Right ventricle myocardium superior (tissue), 1 donor: ENCODE data around the gene ZNF222. TPM values are rescaled to one million over a fixed set of nuclear protein-coding genes. Genes with fewer than 3 reads are reported as not detected.

ENCODE experiments used
- ATAC-seq: fragments of 200-7000 bp; cut with Tn5 transposase; one replicate; pipeline ENCODE4 v1.9.1; 2020; ENCODE audit warnings: mild to moderate bottlenecking; ENCODE audit not compliant: poor library complexity
- DNase-seq: peaks from one replicate; pipeline ENCODE4 v3.0.0-alpha.2; 2020
- intact Hi-C: fragments of 100-400 bp; cut with DNase I; formaldehyde crosslinking; loops from one replicate; pipeline ENCODE4 v1.11.2; 2022
- total RNA-seq: library from RNA; stranded (reverse); fragmentation: NEBNext Ultra II Directional; extraction: Animal tissue kit (Norgen Biotek cat#: 25700); gene quantifications from one replicate; pipeline ENCODE4 v1.2.1, GENCODE V29; 2021
- donor health status: DM: no; HTN: yes; CAD: no; lungs with severe emphysema.

ZNF222 gene
- total RNA-seq, 1 donor from 2014 or later = 2.9 TPM

- peak; percentile 34 for ATAC-seq
- intact Hi-C loops = no loop called here
- DNase-seq = no peak
These were observed 25.8 kb downstream of the ZNF222 start for GRCh38 chr19:44050740-44051649.

- DNase-seq = peak; percentile 96
- peak; percentile 100 for ATAC-seq
- intact Hi-C loops = no loop called here
These were observed 26.6 kb downstream of the ZNF222 start, which contains the start of gene ZNF223 for GRCh38 chr19:44051650-44052402. ZNF223 (plus strand) TSS chr19:44052036; CDS start chr19:44055177, 3,141 bp downstream.

- ATAC-seq = no peak
- intact Hi-C loops = no loop called here
- no peak for DNase-seq
These were observed 30.7 kb downstream of the ZNF222 start for GRCh38 chr19:44055870-44056269.

GRCh38 chr19:44059229-44059628 lies 34.0 kb downstream of the ZNF222 start:
- intact Hi-C loops = no loop called here
- DNase-seq (no peak), ATAC-seq (no peak)

GRCh38 chr19:44061038-44061437 lies 35.9 kb downstream of the ZNF222 start:
- no peak for ATAC-seq
- DNase-seq = no peak
- intact Hi-C loops = no loop called here

GRCh38 chr19:44066305-44066704 lies 41.1 kb downstream of the ZNF222 start:
- ATAC-seq = no peak
- intact Hi-C loops = no loop called here

GRCh38 chr19:44069415-44069814 lies 44.2 kb downstream of the ZNF222 start:
- DNase-seq (no peak), ATAC-seq (no peak)
- intact Hi-C loops = no loop called here

More at GRCh38 chr19:44066305-44066704, 41.1 kb downstream of the ZNF222 start:
- no peak for DNase-seq

GRCh38 chr19:44071824-44072542 lies 46.8 kb downstream of the ZNF222 start, which contains the start of gene ZNF284:
ZNF284 (plus strand) TSS chr19:44072159; CDS start chr19:44076390, 4,231 bp downstream.
- peak; percentile 100 for ATAC-seq

GRCh38 chr19:44072543-44073401 lies 47.6 kb downstream of the ZNF222 start:
- intact Hi-C loops = no loop called here
- ATAC-seq = peak; percentile 45

More at GRCh38 chr19:44071824-44072542, 46.8 kb downstream of the ZNF222 start, which contains the start of gene ZNF284:
- intact Hi-C loops = no loop called here
- DNase-seq = peak; percentile 88

GRCh38 chr19:44076325-44076724 lies 51.1 kb downstream of the ZNF222 start:
- no peak for ATAC-seq
- intact Hi-C loops = no loop called here
- DNase-seq = no peak

More at GRCh38 chr19:44072543-44073401, 47.6 kb downstream of the ZNF222 start:
- no peak for DNase-seq

Other genes with a start within 250 kb of the ZNF222 start
- 0.19 TPM for gene KCNN4, start 244.4 kb upstream of the ZNF222 start, total RNA-seq
- gene LYPD5, start 222.9 kb upstream of the ZNF222 start, total RNA-seq = 0.89 TPM
- gene ZNF283, start 198.1 kb upstream of the ZNF222 start, total RNA-seq = 9.0 TPM
- 7.6 TPM for gene ZNF404, start 141.4 kb upstream of the ZNF222 start, total RNA-seq
- gene ZNF45, start 90.1 kb upstream of the ZNF222 start, total RNA-seq = 6.1 TPM
- 3.6 TPM for gene ZNF221, start 74.2 kb upstream of the ZNF222 start, total RNA-seq
- gene ZNF155, start 41.2 kb upstream of the ZNF222 start, total RNA-seq = 6.5 TPM
- gene ZNF230, start 22.4 kb upstream of the ZNF222 start, total RNA-seq = 2.7 TPM
- 2.3 TPM for gene ZNF223, start 26.7 kb downstream of the ZNF222 start, total RNA-seq
- 1.6 TPM for gene ZNF284, start 46.8 kb downstream of the ZNF222 start, total RNA-seq
- gene ZNF224, start 69.0 kb downstream of the ZNF222 start, total RNA-seq = 9.9 TPM
- gene ZNF225, start 88.0 kb downstream of the ZNF222 start, total RNA-seq = 3.0 TPM
- 8.1 TPM for gene ZNF234, start 116.2 kb downstream of the ZNF222 start, total RNA-seq
- gene ZNF226, start 139.7 kb downstream of the ZNF222 start, total RNA-seq = 14.9 TPM
- 12.6 TPM for gene ZNF227, start 187.2 kb downstream of the ZNF222 start, total RNA-seq
- gene ZNF233, start 234.5 kb downstream of the ZNF222 start, total RNA-seq = 6.3 TPM